Measurements from ENCODE around the gene SPOPL.
"Not testable (repeated sequence)": the region's sequence is repeated elsewhere in the genome, so short reads cannot be mapped to it uniquely, and the experiment has no call there.

The SPOPL gene

DNA sequence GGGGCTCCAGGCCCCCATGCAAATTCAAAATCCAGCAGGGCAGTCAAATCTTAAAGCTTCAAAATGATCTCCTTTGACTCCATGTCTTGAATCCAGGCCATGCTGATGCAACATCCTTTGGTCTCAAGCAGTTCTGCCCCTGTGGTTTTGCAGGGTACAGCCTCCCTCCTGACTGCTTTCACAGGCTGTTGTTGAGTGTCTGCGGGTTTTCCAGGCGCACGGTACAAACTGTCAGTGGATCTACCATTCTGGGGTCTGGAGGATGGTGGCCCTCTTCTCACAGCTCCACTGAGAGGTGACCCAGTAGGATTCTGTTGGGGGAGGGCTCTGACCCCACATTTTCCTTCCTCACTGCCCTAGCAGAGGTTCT, 22.1 kb downstream of the SPOPL start:
- not testable (repeated sequence) for H3K27ac ChIP-seq (ENCODE audit: low read depth, low read length); H3K4me1 ChIP-seq (ENCODE audit: control insufficient read depth, insufficient read depth, low read length, unreplicated experiment); H3K4me3 ChIP-seq (ENCODE audit: low read depth, low read length); H3K27me3 ChIP-seq (ENCODE audit: insufficient read depth, low read length); H2AFZ ChIP-seq (ENCODE audit: low read length, unreplicated experiment)
- H3K36me3 ChIP-seq (ENCODE audit: insufficient read depth, low read length): peaks cover 12% of the 10 kb centered on the region
- peaks cover 18% of the 10 kb centered on the region for H3K79me2 ChIP-seq (ENCODE audit: control insufficient read depth, insufficient read depth, low read length, unreplicated experiment)

DNA sequence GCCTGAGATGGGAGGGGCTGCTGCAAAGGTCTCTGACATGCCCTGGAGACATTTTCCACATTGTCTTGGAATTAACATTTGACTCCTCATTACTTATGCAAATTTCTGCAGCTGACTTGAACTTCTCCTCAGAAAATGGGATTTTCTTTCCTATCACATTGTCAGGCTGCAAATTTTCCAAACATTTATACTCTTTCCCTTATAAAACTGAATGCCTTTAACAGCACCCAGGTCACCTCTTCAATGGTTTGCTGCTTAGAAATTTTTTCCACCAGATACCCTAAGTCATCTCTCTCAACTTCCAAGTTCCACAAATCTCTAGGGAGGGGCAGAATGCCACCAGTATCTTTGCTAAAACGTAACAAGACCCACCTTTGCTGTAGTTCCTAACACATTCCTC, 22.8 kb downstream of the SPOPL start:
- not testable (repeated sequence) for H3K27ac ChIP-seq (ENCODE audit: low read depth, low read length); H3K4me3 ChIP-seq (ENCODE audit: low read depth, low read length); H2AFZ ChIP-seq (ENCODE audit: low read length, unreplicated experiment); H3K4me1 ChIP-seq (ENCODE audit: control insufficient read depth, insufficient read depth, low read length, unreplicated experiment); H3K27me3 ChIP-seq (ENCODE audit: insufficient read depth, low read length)
- Histone ChIP-seq H3K79me2 (ENCODE audit: control insufficient read depth, insufficient read depth, low read length, unreplicated experiment) (peaks cover 18% of the 10 kb centered on the region), H3K36me3 (ENCODE audit: insufficient read depth, low read length) (peaks cover 12% of the 10 kb centered on the region)

DNA sequence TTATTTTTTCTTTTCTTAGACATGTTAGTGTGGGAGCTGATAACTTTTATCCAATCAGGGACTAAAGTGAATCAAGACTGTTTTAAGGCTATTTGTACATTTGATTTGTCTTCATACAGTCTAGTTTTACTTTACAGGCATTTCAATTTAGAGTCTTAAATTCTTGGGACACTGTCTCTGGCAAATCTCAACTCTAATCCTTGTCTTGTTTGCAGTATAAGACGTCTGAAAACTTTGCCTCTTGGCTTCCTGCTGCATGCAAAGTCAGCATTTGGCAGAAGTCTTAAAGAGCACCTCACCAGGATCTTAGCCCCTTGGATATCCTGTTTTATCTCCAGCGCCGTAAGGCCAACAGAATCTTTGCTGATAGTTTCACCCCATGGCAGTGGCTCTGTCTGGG, 30.3 kb downstream of the SPOPL start:
- Histone ChIP-seq H3K36me3 (ENCODE audit: insufficient read depth, low read length) (peaks cover 3% of the 10 kb centered on the region; the same call in 1 of the 2 replicates), H2AFZ (ENCODE audit: low read length, unreplicated experiment) (no peak overlapping the region), H3K79me2 (ENCODE audit: control insufficient read depth, insufficient read depth, low read length, unreplicated experiment) (peaks cover 24% of the 10 kb centered on the region), H3K4me3 (ENCODE audit: low read depth, low read length) (no peak overlapping the region), H3K27ac (ENCODE audit: low read depth, low read length) (no peak overlapping the region), H3K4me1 (ENCODE audit: control insufficient read depth, insufficient read depth, low read length, unreplicated experiment) (no peaks in the 10 kb centered on the region), H3K27me3 (ENCODE audit: insufficient read depth, low read length) (no peaks in the 10 kb centered on the region)

DNA sequence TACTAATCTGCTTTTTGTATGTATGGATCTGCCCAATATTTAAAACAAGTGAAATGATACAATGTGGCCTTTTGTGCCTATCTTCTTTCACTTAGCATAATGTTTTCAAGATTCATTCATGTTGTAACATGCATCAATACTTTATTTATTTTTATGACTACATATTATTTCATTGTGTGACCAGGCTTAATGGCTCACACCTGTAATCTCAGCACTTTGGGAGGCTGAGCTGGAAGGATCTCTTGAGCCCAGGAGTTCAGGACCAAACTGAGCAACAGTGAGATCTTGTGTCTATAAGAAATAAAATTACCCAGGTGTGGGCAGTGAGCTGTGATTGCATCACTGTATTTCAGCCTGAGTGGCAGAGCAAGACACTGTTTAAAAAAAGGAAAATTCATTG, 33.2 kb downstream of the SPOPL start:
- Histone ChIP-seq H3K36me3 (ENCODE audit: insufficient read depth, low read length) (peaks cover 8% of the 10 kb centered on the region), H3K79me2 (ENCODE audit: control insufficient read depth, insufficient read depth, low read length, unreplicated experiment) (peaks cover 22% of the 10 kb centered on the region), H3K27me3 (ENCODE audit: insufficient read depth, low read length) (no peaks in the 10 kb centered on the region), H3K4me3 (ENCODE audit: low read depth, low read length) (no peak overlapping the region), H3K4me1 (ENCODE audit: control insufficient read depth, insufficient read depth, low read length, unreplicated experiment) (no peaks in the 10 kb centered on the region), H3K27ac (ENCODE audit: low read depth, low read length) (no peak overlapping the region), H2AFZ (ENCODE audit: low read length, unreplicated experiment) (no peak overlapping the region)

DNA sequence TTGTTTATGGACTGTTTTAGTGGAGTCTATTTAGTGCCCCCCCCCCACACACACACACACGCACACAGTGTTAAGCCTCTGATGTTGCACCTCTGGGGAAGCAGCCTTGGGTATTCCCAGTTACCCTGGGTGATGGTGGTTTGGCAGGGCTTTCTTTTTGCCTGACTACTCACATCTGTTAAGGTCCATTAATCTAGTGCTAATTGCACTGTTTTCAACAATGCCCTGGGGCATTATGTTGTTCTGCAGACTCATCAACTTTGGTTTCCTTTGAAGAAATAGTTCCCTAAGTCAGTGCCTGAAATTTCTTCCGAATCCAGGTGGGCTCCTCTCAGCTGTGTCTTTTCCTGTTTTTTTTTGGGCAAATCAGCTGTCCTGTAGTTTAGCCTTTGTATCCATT, 34.7 kb downstream of the SPOPL start:
- peaks cover 22% of the 10 kb centered on the region for H3K79me2 ChIP-seq (ENCODE audit: control insufficient read depth, insufficient read depth, low read length, unreplicated experiment)
- H3K27me3 ChIP-seq (ENCODE audit: insufficient read depth, low read length): no peaks in the 10 kb centered on the region
- no peak overlapping the region for H2AFZ ChIP-seq (ENCODE audit: low read length, unreplicated experiment)
- H3K36me3 ChIP-seq (ENCODE audit: insufficient read depth, low read length): peaks cover 8% of the 10 kb centered on the region
- H3K4me3 ChIP-seq (ENCODE audit: low read depth, low read length): no peak overlapping the region
- H3K4me1 ChIP-seq (ENCODE audit: control insufficient read depth, insufficient read depth, low read length, unreplicated experiment): no peaks in the 10 kb centered on the region
- no peak overlapping the region for H3K27ac ChIP-seq (ENCODE audit: low read depth, low read length)

DNA sequence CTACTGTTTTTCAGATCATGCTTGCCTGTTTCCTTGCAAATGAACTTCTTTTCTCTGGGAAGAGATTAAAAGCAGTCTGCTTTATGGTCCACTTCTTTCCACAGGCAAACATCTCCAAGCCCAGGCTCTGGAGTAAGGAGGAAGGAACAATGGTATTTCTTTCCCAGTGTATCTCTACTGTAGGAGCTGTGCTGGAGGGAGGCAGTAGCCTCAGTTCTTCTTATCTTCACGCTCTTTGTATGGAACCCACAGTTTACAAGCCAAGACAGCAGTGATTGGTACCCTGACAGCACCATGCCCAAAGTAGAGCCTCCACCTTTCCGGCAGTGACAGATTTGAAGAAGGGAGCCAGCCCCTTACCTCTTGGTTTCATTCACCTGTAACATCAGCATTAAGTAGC, 35.2 kb downstream of the SPOPL start:
- H2AFZ ChIP-seq (ENCODE audit: low read length, unreplicated experiment): no peak overlapping the region
- peaks cover 8% of the 10 kb centered on the region for H3K36me3 ChIP-seq (ENCODE audit: insufficient read depth, low read length)
- no peak overlapping the region for H3K4me3 ChIP-seq (ENCODE audit: low read depth, low read length)
- no peak overlapping the region for H3K27ac ChIP-seq (ENCODE audit: low read depth, low read length)
- H3K4me1 ChIP-seq (ENCODE audit: control insufficient read depth, insufficient read depth, low read length, unreplicated experiment): no peaks in the 10 kb centered on the region
- H3K27me3 ChIP-seq (ENCODE audit: insufficient read depth, low read length): no peaks in the 10 kb centered on the region
- H3K79me2 ChIP-seq (ENCODE audit: control insufficient read depth, insufficient read depth, low read length, unreplicated experiment): peaks cover 22% of the 10 kb centered on the region

DNA sequence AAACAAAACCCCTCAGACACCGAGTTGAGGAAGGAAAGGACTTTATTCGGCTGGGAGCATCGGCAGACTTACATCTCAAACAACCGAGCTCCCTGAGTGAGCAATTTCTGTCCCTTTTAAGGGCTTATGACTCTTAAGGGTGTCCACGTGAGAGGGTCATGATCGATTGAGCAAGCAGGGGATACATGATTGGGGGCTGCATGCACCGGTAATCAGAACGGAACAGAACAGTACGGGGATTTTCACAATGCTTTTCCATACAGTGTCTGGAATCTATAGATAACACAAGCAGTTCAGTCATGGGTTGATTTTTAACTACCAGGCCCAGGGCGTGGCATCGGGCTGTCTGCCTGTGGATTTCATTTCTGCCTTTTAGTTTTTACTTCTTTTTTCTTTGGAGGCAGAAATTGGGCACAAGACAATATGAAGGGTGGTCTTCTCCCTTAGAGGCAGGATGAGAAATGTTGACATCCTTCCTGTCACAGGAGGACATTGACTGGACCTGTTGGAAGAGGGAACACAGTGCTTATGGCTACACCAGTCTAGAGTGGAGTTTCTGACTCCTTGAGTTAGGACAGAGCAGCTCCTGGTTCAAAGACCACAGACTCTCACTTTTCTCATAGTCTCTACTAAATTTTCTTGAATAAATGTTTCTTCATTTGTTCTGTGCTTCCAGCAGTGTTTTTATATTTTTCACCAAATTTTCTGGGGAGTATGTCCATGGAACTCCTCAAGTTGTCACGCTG, 35.8 kb downstream of the SPOPL start:
- Histone ChIP-seq H3K79me2 (ENCODE audit: control insufficient read depth, insufficient read depth, low read length, unreplicated experiment) (peaks cover 17% of the 10 kb centered on the region), H3K27me3 (ENCODE audit: insufficient read depth, low read length) (no peaks in the 10 kb centered on the region)

DNA sequence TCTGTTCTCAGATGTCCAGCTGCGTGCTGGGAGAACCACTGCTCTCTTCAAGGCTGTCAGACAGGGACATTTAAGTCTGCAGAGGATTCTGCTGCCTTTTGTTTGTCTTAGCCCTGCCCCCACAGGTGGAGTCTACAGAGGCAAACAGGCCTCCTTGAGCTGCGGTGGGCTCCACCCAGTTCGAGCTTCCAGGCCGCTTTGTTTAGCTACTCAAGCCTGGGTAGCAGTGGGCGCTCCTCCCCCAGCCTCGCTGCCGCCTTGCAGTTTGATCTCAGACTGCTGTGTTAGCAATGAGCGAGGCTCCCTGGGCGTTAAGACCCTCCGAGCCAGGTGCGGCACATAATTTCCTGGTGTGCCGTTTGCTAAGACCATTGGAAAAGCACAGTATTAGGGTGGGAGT, 42.6 kb downstream of the SPOPL start:
- not testable (repeated sequence) for H3K4me3 ChIP-seq (ENCODE audit: low read depth, low read length); H3K79me2 ChIP-seq (ENCODE audit: control insufficient read depth, insufficient read depth, low read length, unreplicated experiment); H3K36me3 ChIP-seq (ENCODE audit: insufficient read depth, low read length); H2AFZ ChIP-seq (ENCODE audit: low read length, unreplicated experiment); H3K27me3 ChIP-seq (ENCODE audit: insufficient read depth, low read length); H3K27ac ChIP-seq (ENCODE audit: low read depth, low read length); H3K4me1 ChIP-seq (ENCODE audit: control insufficient read depth, insufficient read depth, low read length, unreplicated experiment)

More for the DNA sequence above, 35.8 kb downstream of the SPOPL start:
- Histone ChIP-seq H3K27ac (ENCODE audit: low read depth, low read length) (no peak overlapping the region), H2AFZ (ENCODE audit: low read length, unreplicated experiment) (no peak overlapping the region), H3K4me1 (ENCODE audit: control insufficient read depth, insufficient read depth, low read length, unreplicated experiment) (no peaks in the 10 kb centered on the region), H3K4me3 (ENCODE audit: low read depth, low read length) (no peak overlapping the region), H3K36me3 (ENCODE audit: insufficient read depth, low read length) (peaks cover 8% of the 10 kb centered on the region)

DNA sequence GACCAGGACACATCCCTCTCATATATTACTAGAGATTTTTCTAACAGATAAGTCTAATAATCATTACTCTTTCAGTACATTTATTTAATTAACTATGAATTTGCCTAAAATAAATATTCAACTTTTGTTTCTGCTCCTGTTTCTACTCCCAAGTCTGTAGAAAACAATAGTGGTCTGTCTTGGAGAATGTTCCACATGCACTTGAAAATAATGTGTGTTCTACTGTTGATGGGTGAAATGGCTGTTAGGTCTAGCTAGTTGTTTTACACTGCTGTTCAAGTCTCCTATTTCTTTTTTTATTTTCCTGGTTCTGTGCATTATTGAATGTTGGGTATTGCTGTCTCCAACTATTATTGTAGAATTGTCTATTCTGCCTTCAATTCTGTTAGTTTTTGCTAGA, 47.2 kb downstream of the SPOPL start:
- Histone ChIP-seq H3K79me2 (ENCODE audit: control insufficient read depth, insufficient read depth, low read length, unreplicated experiment) (peaks cover 6% of the 10 kb centered on the region), H2AFZ (ENCODE audit: low read length, unreplicated experiment) (no peak overlapping the region), H3K4me3 (ENCODE audit: low read depth, low read length) (no peak overlapping the region), H3K36me3 (ENCODE audit: insufficient read depth, low read length) (peaks cover 3% of the 10 kb centered on the region), H3K4me1 (ENCODE audit: control insufficient read depth, insufficient read depth, low read length, unreplicated experiment) (no peaks in the 10 kb centered on the region), H3K27me3 (ENCODE audit: insufficient read depth, low read length) (no peaks in the 10 kb centered on the region), H3K27ac (ENCODE audit: low read depth, low read length) (no peak overlapping the region)

DNA sequence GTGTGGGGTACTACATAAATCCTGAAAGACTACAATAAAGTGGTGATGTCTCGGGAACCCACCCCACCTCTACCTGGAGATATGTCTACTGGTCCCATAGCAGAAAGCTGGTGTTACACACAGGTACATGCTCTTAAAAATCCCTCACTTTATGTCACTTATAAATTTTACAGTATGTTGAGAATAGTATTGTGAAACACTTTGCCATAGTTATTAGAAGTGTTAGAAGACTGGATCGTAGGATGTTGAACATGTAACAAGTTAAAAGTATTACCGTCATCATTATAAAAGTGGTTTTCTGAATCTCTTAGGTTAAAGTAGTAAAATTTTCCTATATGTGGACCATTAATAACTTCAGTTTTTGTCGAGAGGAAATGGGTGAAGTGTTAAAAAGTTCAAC, 48.6 kb downstream of the SPOPL start:
- H3K27ac ChIP-seq (ENCODE audit: low read depth, low read length): no peak overlapping the region
- no peaks in the 10 kb centered on the region for H3K4me1 ChIP-seq (ENCODE audit: control insufficient read depth, insufficient read depth, low read length, unreplicated experiment)
- peaks cover 3% of the 10 kb centered on the region for H3K36me3 ChIP-seq (ENCODE audit: insufficient read depth, low read length)
- no peak overlapping the region for H2AFZ ChIP-seq (ENCODE audit: low read length, unreplicated experiment)
- no peaks in the 10 kb centered on the region for H3K27me3 ChIP-seq (ENCODE audit: insufficient read depth, low read length)
- H3K79me2 ChIP-seq (ENCODE audit: control insufficient read depth, insufficient read depth, low read length, unreplicated experiment): peaks cover 3% of the 10 kb centered on the region
- H3K4me3 ChIP-seq (ENCODE audit: low read depth, low read length): no peak overlapping the region

DNA sequence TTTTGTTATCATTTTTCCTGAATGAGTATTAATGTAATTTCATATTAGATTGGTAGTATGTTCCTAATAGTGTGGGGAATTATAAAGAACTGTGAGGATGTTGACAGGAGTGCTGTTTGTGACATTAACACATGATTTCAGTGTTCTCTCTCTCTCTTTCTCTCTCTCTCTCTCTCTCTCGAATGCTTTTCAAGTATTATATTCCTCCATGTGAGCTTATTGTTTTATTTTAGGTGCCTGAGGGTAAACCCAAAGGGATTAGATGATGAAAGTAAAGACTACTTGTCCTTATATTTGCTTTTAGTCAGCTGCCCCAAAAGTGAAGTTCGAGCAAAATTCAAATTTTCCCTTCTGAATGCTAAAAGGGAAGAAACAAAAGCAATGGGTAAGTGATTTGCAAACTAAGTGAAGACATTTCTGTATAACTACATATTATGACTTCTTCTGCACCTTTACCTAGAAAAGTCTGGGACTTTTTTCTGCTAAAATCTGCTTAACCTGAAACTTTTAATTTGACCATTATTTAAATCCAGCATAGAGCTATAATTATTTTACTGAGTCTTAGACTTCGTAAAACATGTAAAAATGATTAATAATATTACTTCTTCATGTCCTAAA, 49.2 kb downstream of the SPOPL start:
- peaks cover 7% of the 10 kb centered on the region for H3K36me3 ChIP-seq (ENCODE audit: insufficient read depth, low read length)
- peaks cover 3% of the 10 kb centered on the region for H3K79me2 ChIP-seq (ENCODE audit: control insufficient read depth, insufficient read depth, low read length, unreplicated experiment)
- H3K4me1 ChIP-seq (ENCODE audit: control insufficient read depth, insufficient read depth, low read length, unreplicated experiment): no peaks in the 10 kb centered on the region
- H2AFZ ChIP-seq (ENCODE audit: low read length, unreplicated experiment): no peak overlapping the region
- H3K4me3 ChIP-seq (ENCODE audit: low read depth, low read length): no peak overlapping the region
- no peak overlapping the region for H3K27ac ChIP-seq (ENCODE audit: low read depth, low read length)
- H3K27me3 ChIP-seq (ENCODE audit: insufficient read depth, low read length): no peaks in the 10 kb centered on the region
